ENCODE measurements around the gene WDR5B. TPM values are rescaled to one million over a fixed set of nuclear protein-coding genes. Genes with fewer than 3 reads are reported as not detected.

WDR5B gene
- total and polyA plus RNA-seq, 2 of the 8 experiments (the other 6 are each of a cell fraction or from before 2014, with no cell fraction given) = 1.9 to 3.5 TPM

DNA sequence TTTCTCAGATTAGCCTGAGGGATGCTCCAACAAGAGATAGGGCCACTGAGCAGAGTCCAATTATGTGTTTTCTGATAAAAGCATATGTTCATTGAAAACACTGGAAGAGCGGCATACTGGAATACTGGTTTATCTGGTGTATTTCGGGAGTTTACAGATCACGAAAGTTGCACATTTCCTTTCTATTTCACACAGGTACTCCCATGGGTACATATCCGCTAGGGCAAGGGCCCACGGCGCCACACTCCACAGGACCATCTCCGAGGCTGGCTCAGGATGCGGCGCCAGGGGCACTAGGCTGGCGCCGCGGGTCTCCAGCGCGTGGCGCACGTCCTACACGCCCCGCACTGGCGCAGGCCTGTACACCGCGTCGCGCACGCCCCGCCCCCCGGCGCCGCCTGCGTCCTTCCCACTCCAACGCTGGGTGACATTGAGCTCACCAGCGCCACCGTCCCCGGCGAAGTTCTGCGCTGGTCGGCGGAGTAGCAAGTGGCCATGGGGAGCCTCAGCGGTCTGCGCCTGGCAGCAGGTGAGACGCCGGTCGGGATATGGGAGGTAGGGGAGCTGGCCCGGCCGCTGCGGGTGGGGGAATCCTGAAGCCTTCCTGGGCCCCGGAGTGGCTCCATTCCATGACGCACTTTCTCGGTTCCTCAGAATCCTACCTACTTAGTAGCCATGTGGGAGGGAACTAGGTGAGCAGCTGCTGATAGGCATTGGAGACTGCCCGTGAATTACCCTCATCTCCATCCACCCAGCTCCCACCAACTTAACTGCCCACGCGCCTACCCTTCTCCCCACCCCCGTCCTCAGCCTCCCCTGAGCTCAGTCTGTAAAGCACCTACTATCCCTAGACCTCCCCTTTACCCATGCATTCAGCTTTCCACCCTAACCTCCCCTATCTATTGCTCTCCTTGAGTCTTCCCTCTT, 31.8 kb downstream of the WDR5B start, which contains the start of gene FAM162A (continued):
- no peak for TF ChIP-seq NRF1 (IDR thresholded peaks at IDR 0.05; ENCODE audit: low read depth, low read length)
